Measurements from ENCODE around the gene OR6F1.

DNA sequence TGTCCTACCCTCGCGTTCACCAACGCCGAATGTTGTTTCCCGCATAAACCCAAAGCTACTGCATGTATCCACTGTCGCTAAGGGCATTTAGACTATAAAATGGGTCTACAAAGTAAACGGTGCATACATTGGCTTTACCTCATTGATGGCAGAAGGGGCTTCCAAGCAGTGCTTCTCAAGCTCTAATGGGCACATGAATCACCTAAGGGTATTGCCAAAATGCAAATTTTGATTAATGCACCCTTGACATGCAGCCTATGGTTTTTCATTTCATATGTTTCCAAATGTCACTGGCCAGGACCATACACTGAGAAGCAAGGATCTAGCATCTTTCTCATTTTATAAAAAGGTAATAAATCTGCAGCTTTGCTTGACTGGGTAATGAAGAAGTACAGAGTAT is 2.7 kb downstream of the OR6F1 start:
- TF ChIP-seq, protein P1, sequence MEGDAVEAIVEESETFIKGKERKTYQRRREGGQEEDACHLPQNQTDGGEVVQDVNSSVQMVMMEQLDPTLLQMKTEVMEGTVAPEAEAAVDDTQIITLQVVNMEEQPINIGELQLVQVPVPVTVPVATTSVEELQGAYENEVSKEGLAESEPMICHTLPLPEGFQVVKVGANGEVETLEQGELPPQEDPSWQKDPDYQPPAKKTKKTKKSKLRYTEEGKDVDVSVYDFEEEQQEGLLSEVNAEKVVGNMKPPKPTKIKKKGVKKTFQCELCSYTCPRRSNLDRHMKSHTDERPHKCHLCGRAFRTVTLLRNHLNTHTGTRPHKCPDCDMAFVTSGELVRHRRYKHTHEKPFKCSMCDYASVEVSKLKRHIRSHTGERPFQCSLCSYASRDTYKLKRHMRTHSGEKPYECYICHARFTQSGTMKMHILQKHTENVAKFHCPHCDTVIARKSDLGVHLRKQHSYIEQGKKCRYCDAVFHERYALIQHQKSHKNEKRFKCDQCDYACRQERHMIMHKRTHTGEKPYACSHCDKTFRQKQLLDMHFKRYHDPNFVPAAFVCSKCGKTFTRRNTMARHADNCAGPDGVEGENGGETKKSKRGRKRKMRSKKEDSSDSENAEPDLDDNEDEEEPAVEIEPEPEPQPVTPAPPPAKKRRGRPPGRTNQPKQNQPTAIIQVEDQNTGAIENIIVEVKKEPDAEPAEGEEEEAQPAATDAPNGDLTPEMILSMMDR (conservative IDR thresholded peaks at IDR 0.05; ENCODE audit: low read depth in 2 of 2): no peak
- TF ChIP-seq EZH2 (IDR thresholded peaks at IDR 0.05; ENCODE audit: low read depth, unreplicated experiment): no peak
- TF ChIP-seq STAT1 (IDR thresholded peaks at IDR 0.05; ENCODE audit: unreplicated experiment): no peak
- TF ChIP-seq, protein P2, sequence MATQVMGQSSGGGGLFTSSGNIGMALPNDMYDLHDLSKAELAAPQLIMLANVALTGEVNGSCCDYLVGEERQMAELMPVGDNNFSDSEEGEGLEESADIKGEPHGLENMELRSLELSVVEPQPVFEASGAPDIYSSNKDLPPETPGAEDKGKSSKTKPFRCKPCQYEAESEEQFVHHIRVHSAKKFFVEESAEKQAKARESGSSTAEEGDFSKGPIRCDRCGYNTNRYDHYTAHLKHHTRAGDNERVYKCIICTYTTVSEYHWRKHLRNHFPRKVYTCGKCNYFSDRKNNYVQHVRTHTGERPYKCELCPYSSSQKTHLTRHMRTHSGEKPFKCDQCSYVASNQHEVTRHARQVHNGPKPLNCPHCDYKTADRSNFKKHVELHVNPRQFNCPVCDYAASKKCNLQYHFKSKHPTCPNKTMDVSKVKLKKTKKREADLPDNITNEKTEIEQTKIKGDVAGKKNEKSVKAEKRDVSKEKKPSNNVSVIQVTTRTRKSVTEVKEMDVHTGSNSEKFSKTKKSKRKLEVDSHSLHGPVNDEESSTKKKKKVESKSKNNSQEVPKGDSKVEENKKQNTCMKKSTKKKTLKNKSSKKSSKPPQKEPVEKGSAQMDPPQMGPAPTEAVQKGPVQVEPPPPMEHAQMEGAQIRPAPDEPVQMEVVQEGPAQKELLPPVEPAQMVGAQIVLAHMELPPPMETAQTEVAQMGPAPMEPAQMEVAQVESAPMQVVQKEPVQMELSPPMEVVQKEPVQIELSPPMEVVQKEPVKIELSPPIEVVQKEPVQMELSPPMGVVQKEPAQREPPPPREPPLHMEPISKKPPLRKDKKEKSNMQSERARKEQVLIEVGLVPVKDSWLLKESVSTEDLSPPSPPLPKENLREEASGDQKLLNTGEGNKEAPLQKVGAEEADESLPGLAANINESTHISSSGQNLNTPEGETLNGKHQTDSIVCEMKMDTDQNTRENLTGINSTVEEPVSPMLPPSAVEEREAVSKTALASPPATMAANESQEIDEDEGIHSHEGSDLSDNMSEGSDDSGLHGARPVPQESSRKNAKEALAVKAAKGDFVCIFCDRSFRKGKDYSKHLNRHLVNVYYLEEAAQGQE (IDR thresholded peaks at IDR 0.05; ENCODE audit: unreplicated experiment): no peak
- no peak for TF ChIP-seq POLR2AphosphoS5 (IDR thresholded peaks at IDR 0.05; ENCODE audit: low read depth)
- TF ChIP-seq EZH2phosphoT487 (IDR thresholded peaks at IDR 0.05; ENCODE audit: unreplicated experiment): no peak
- TF ChIP-seq NANOG (IDR thresholded peaks at IDR 0.05; ENCODE audit: borderline replicate concordance): no peak

Measured in GM23338 (cell line).